Measurements from ENCODE around the gene KYAT1.
A peak's percentile ranks its signal among the peaks of the same experiment; 100 is the strongest.

The KYAT1 gene

DNA sequence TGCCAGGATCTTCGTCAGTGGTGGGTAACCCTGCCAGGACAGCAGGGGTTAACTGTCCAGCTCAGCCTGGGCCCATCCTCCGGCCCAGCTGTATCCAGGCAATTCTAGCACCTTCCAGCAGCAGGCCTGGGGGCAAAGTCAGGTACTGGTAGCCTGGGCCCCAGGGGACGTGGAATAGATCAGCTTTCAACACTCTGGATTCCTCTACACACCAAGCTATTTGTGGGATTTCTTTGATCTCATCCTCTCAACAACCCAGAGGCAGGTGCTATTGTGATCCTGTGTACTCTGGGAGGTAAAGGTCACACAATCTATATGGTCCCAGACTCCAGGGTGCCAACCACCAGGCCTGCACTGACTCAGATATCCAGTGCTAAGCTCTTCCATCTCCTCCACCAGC is 43.4 kb downstream of the KYAT1 start:
- DNase-seq (ENCODE audit: low spot score) = no peak

DNA sequence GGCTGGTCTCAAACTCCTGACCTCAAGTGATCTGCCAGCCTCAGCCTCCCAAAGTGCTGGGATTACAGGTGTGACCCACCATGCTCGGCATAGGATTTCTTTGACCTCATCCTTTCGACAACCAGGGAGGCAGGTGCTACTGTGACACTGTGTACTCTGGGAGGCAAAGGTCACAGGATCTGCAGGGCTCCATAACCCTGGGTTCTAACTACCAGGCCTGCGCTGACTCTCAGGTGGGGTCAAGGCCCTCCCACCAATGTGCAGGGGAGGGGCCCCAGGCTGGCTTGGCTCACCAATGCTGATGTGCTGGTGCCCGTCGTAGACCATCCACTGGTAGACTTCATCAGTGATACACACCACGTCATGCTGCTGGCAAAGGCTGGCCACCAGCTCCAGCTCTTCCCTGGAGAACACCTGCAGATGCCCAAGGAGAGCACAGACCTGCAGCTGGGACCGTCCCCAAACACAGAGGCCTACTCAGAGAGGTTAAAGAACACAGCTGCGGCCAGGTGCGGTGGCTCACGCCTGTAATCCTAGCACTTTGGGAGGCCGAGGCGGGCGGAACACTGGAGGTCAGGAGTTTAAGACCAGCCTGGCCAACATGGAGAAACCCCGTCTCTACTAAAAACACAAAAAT is 45.1 kb downstream of the KYAT1 start:
- DNase-seq (ENCODE audit: low spot score) = no peak

DNA sequence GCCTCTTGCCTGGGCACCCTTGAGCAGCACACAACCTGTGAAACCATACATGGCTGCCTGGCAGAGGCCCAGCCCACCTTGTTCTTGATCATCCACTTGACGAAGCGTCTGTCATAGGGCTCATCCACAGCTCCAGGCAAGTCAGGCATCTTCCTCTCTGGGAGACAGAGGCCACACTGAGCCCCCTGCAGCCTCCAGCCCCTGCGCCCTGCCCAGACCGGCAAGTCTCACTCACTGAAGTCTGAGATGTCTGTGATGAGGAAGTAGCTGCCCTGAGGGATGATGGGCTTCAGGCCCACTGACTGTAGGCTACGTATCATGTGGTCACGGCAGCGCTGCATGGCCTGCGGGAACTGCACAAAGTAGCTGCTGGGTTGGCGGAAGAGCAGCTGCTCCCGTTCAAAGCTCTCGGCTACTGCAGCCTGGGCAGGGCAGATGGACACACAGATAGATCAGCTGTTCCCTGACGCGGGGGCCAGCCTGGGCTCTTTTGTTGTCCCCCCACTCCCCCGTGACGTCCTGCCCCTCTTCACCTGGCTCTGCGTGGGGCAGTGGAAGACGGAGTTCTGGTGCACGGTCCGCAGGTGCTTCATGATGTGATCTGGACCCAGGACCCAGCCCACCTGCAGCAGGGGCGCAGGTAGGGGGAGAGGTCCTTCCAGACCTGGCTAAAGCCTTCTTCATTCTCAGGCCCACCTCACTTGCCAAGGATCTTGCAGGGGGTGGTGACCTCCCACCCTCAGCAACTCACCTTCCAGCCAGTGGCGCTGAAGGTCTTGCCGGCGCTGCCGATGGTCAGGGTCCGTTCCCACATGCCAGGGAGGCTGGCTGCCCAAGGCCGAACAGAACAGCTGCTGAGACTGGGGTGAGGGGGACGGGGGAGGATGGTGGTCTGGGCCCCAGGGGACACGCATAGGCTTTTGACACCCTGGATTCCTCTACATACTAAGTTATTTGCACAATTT is 46.2 kb downstream of the KYAT1 start:
- no peak for DNase-seq (ENCODE audit: low spot score)

DNA sequence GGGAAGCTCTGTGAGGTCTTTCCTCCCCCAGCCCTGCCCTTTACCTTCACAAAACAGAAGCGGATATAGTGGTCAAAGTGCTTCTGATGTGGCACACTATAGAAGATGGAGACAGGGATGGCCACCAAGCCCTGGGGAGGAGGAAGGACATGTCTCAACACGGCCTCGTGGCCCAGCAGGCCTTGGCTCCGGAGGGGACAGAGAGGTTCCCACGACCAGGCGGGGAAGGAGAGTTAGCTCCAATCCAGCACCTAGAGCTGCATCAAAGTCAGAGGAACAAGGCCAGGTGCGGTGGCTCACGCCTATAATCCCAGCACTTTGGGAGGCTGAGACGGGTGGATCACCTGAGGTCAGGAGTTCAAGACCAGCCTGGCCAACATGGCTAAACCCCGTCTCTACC is 48.1 kb downstream of the KYAT1 start:
- no peak for DNase-seq (ENCODE audit: low spot score)

DNA sequence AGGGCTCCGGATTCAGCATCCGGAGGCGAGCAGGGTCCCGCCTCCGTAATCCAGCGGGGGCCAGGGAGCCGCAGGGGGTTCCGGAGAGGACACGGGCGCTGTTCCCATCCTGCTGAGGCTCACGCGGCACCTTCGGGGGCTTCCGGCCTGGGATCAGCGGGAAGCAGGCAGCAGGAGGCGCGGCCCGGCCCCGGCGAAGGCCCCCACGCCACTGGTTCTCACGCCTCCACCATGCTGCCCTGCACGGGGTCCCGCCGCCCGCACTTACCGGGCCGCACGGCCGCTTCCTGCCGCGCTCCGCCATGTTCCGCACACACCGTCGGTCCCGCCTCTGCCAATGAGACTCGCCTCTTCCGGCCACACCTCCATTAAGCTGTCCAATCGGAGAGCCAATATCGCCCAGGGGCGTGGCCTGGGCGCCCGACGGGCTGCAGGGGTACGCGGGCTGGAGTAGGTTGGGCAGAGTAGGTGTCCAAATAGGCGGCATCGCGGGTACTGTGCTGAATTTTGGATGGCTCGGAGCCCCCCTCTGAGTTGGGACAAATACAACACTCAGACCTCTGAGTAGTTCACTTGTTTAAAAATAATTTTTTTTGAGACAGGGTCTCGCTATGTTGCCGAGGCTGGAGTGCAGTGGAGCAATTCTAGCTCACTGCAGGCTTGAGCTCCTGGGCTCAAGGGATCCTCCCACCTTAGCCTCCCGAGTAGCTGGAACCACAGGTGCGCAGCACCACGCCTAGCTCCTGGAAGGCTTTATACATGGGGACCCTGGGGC is 52.1 kb downstream of the KYAT1 start, which contains the start of gene SPOUT1:
SPOUT1 (minus strand) TSS at position 318 of the 775 bp plus-strand sequence; CDS start at position 304, 14 bp downstream.
- peak; percentile 97 for DNase-seq (ENCODE audit: low spot score)

DNA sequence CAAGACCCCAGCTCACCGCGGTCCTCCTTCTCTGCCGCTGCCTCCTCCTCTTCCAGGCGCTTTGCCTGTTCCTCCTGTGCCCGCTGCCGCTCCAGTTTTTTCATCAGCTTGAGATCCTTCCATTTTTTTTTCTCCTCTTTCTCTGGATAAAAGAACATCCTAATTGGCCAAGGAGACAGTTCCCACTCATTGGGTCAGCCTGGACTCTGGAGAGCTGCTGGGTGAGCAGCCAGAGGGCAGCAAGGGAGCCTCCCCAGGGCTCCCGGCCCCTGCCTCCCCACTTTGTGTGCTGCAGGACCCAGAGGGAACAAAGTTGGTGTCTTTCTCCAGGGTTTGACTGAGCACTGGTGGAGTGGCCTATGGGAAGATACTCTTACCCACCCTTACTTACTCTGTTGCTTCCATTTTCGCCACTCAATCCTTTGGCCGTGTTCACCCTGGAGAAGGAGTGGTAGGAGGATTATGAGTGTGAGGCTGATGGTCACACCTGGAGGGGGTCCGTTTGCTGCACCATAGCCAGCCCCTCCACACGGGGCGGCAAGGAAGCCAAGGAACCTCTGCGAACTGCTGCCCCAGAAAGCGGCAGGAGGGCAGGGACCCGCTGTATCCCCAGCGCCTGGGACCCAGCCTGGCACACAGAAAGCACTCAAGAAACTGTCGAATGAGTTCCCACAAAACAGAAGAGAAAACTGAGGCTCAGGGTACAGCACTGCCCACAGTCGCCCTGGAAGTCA is 52.9 kb downstream of the KYAT1 start:
- peak; percentile 16 for DNase-seq (ENCODE audit: low spot score)

DNA sequence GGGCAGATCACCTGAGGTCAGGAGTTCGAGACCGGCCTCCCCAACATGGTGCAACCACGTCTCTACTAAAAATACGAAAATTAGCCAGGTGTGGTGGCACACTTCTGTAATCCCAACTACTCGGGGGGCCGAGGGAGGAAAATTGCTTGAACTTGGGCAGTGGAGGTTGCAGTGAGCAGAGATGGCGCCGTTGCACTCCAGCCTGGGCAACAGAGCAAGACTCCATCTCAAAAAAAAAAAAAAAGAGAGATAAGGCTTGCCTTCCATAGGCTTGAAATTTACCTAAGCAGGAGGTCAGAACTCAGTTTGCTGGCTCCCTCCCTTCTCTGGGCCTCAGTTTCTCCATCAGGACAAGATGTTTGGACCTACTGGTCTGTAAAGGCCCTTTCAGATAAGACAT is 53.5 kb downstream of the KYAT1 start:
- no peak for DNase-seq (ENCODE audit: low spot score)

DNA sequence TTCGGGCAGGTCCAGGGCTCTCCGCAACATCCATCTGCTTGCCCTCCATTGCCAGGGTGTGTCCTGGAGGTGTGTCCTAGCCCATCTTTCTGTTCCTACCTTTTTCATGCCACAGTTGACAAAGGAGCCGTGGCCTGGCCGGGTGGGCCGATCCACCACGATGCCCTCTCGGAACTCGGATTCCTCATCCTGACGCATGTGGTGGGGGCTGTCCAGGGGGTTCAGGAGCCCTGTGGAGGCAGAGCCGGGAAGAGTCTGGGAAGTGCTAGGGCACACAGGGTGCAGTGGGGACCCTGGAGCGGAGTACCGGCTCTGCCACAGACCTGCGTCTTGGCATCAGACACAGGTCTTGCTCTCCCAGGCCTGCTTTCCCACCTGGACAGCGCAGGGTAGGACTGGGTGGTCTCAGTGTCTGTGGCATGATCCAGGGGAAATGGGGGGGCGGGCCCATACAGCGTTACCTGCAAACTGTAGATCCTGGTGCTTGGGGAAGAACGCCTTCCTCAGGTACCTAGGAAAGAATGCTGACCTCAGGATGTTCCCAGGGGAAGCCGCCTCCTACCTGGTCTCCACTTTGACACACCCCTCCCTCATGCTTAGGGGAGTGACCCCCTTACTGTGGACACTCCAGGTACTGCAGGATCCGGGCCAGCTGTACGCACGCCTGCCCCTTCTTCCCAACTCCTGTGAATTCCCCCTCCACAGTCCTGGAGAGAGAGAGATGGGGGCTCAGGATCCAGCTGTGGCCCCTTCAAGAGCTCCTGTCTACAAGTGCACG is 55.6 kb downstream of the KYAT1 start:
- no peak for DNase-seq (ENCODE audit: low spot score)

DNA sequence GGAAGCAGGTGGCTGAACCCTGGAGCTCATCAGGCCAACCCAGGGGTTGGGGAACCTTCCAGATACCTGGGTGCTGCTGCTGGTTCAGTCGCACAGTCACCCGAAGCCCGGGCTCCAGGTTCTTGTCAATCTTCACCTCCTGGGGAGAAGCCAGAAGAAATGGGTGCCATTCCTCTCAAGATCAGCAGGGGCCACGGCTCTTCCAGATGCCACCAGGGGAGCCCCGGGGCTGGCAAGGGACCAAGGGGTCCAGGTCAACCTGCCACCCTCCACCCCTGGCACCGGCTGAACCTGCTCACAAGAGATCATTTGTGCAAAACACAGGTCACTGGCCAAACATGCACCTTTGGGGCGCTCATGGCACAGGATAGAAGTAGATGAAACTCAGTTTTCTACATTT is 56.8 kb downstream of the KYAT1 start:
- DNase-seq (ENCODE audit: low spot score) = no peak

DNA sequence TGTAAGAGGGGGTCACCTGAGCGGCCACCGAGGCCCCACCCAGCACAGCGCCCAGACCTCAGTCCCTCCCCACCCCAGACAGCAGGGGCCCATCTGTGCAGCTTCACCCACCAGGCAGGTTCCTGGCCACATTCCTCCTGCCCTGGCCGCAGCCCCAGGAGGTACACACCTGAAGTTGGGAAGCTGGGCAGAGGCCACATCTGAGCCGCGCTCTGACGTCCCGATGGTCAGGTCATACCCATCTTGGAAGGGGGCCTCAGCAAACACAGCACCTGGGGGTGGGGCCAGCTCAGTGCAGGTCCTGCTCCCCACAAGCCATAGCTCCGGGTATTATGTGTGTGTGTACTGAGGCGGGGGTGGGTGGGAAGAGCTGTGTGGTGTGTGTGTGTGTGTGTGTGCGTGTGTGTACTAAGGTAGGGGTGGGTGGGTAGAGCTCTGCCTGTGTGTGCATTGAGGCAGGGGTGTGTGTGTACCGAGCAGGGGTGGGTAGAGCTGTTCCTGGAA is 57.8 kb downstream of the KYAT1 start:
- no peak for DNase-seq (ENCODE audit: low spot score)

DNA sequence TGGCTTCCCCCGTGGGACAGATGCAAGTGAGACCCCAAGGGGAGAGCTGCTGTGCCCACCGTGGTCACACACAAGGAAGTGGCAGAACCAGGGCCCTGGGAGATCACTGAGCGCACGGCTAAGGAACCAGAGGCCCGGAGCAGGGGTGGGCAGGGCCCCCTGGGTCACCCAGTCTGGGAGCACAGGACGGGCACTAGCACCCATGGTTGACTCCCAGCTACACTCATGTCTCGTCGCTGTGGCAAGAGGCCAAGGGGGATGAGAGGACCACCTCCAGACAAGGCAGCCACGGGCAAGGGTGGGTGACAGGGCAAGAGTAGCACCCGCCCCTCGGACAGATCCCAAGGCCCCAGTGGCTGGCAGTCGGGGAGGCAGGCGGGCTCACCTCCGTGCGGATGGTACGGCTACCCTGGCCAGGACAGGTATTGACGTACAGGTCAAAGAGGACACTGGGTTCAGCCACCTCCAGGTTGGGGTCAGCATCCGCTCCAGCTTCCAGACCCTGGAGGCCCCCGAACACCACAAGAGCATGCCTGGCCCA is 58.3 kb downstream of the KYAT1 start:
- no peak for DNase-seq (ENCODE audit: low spot score)

DNA sequence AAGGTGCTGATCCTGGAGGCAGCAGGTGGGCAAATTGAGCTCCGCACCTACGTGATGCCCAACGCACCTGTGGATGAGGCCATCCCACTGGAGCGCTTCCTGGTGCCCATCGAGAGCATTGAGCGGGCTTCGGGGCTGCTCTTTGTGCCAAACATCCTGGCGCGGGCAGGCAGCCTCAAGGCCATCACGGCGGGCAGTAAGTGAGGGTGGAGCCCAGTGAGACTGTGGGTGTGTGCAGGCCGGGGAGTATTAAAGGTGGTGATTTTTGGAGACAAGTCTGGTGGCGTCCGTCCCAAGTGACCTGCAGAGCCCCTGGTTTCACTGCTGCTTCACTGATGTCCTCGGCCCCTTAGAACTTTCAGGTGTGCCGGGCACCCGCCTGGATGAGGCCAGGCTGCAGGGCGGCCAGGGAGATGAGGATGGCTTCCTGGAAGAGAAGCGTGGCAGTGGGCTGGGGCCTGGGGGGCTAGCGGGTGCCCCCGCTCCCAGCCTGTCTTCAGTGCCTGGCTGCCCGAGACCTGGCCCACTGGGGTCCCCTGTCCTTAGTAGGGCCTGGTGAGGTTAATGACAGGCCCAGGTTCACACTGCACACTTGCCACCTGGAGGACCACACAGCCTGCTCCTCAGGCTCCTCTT is 59.2 kb downstream of the KYAT1 start:
- DNase-seq (ENCODE audit: low spot score) = no peak

DNA sequence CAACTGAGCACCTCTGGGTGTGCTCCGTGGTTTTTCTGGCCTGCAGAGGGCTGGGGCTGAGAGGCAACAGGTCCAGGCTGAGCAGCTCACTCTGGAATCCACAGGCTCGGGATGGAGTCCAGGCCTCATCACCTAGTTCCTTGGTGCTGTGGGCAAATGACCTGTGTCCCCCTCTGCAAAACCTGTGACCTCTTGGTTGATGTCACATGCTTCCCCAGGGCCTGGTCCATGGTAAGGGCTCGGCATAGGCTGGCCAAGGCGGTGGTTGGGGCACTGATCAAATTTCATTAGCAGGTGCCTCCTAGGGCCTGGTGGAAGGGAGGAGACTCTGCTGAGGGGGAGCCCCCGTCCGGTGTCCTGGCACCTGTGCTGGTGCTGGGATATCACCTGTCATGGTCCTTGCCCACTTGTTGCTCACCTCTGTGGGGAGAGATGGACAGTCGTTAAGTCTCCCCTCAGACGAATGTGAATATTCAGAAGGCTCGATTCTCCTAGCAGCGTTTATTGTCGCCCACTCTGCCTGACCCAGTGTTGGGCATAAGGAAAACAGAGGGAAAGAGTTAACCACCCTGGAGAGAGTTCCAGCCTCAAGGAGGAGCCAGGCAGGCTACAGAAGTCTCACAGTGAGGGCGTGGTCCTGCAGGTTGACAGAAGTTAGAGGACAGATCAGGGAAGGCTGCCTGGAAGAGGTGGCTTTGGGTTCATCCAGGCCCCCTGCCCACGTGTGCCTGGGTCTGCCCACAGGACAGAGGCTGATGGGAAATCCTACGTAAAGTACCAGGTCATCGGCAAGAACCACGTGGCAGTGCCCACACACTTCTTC is 60.0 kb downstream of the KYAT1 start:
- no peak for DNase-seq (ENCODE audit: low spot score)

DNA sequence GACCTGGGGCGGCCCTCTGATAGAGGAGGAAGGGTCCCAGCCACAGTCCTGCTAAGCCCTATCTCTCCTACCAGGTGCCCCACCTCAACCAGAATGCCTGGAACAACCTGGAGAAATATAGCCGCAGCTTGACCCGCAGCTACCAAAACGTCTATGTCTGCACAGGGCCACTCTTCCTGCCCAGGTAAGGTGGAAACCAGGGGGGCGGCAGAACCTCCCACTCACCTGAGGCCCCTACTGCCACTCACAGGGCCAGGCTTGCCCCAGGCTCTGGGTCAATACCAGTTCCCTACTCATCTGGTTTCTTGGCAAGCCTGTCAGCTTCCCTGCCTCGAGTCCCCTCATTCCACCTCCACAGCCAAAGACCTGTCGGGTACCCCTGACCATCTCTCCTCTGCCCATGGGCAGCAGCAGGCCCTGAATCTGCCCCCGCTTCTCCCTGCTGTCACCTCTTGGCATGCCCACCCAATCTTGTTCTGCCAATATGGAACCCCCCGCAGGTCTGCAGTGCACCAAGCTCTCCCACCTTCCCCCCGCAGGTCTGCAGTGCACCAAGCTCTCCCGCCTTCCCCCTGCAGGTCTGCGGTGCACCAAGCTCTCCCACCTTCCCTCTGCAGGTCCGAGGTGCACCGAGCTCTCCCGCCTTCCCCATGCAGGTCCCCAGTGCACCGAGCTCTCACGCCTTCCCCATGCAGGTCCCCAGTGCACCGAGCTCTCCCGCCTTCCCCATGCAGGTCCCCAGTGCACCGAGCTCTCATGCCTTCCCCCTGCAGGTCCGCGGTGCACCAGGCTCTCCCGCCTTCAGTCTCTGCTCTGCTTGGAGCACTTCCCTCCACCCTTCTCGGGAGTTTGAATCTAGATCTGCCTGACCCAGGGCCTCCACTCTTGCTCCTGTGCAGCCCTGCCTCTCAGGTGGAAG is 60.8 kb downstream of the KYAT1 start:
- no peak for DNase-seq (ENCODE audit: low spot score)

DNA sequence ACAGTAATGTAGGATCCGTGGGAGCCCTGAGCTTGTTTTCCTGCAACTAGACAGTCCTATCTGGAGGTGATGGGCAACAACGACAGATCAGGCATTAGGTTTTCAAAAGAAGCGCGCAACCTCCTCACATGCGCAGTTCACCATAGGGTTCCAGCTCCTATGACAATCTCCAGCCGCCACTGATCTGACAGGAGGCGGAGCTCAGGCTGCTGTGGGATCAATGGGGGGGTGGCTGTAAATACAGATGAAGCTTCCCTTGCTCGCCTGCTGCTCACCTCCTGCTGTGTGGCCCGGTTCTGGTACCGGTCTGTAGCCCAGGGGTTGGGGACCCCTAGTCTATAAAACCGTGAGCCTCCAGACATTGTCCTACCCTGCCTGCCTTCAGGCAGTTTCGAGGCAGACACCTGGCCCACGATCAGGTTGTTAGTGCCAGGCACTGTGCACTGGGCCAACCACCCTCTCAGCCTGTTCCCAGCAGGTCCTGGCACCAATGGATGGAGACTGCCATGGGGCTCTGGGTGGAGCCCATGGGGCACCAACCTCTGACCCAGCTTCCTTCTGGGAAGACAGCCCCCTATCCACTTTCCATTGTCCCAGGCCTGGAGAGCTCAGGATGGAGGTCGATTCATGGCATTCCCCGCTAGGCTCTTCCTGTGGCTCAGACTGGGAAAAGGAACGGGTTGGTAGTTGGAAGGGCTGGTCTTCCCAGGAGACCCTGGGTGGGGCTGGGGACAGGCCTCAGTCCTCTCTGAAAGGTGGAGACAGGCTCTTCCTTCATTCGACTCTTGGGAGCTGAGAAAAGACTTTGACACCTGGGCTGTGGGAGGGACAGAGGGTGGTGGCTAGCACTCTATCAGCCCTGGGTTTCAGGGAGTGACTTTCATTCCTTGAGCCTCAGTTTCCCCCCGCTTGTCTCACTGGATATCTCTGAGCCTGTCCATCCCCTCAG is 61.8 kb downstream of the KYAT1 start:
- DNase-seq (ENCODE audit: low spot score) = no peak

DNA sequence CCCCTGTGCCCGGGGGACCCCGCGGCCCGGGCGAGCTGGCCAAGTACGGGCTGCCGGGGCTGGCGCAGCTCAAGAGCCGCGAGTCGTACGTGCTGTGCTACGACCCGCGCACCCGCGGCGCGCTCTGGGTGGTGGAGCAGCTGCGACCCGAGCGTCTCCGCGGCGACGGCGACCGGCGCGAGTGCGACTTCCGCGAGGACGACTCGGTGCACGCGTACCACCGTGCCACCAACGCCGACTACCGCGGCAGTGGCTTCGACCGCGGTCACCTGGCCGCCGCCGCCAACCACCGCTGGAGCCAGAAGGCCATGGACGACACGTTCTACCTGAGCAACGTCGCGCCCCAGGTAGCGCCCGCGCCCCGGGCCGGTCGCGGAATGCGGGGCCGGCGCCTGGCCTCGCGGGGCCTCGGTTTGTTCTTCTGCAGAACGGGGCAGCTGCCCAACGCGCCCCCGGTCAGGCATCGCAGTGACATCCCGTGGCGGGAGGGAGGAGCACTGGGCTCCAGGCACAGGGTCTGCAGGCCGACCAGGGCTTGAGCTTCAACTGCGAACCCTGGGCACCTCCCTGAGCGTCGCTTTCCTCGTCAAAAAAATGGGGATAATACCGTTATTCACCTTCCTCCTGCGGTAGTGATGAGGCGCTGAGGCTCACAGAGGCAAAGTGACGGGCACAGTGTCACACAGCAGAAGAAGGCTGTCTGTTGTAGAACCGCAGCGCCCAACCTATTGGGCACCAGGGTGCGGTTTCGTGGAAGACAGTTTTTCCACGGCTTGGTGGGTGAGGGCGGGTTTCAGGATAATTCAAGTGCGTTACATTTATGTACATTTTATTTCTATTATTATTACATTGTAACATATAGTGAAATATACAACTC is 62.7 kb downstream of the KYAT1 start:
- peak; percentile 33 for DNase-seq (ENCODE audit: low spot score)

Measured in activated CD4-positive, alpha-beta T cell treated with anti-CD3 and anti-CD28 coated beads, Interleukin-2, Interleukin-4, amounts not matched to agents 100 ng/mL and 50 ng/mL, durations not matched to agents 16 hours and 8 hours (primary cell).